NCI-H524 treated with DMSO at 0.1 percent for 48 hours (cell line): ENCODE results near the gene PRKD2.
A peak's percentile ranks its signal among the peaks of the same experiment; 100 is the strongest.

Experiments
- DNase-seq: peaks from one replicate; lab custom pipeline; 2025; lab: John Stamatoyannopoulos, UW

PRKD2 gene

GRCh38 chr19:46704379-46705076 lies 12.4 kb downstream of the PRKD2 start:
- DNase-seq = no peak

- no peak for DNase-seq
These were observed 16.2 kb downstream of the PRKD2 start for GRCh38 chr19:46700704-46701103.

GRCh38 chr19:46698395-46699321 lies 18.3 kb downstream of the PRKD2 start:
- DNase-seq = no peak

GRCh38 chr19:46697204-46697960 lies 19.5 kb downstream of the PRKD2 start:
- no peak for DNase-seq

GRCh38 chr19:46696866-46697203 lies 20.1 kb downstream of the PRKD2 start:
- DNase-seq = no peak

- no peak for DNase-seq
These were observed 20.9 kb downstream of the PRKD2 start for GRCh38 chr19:46696052-46696451.

GRCh38 chr19:46693760-46694159 lies 23.2 kb downstream of the PRKD2 start:
- DNase-seq = no peak

GRCh38 chr19:46692918-46693722 lies 23.8 kb downstream of the PRKD2 start:
- DNase-seq = no peak

GRCh38 chr19:46691948-46692347 lies 25.0 kb downstream of the PRKD2 start:
- DNase-seq = no peak

- no peak for DNase-seq
These were observed 25.8 kb downstream of the PRKD2 start for GRCh38 chr19:46691104-46691503.

- no peak for DNase-seq
These were observed 27.6 kb downstream of the PRKD2 start for GRCh38 chr19:46689358-46689757.

GRCh38 chr19:46687438-46688145 lies 29.3 kb downstream of the PRKD2 start:
- no peak for DNase-seq

- DNase-seq = no peak
These were observed 31.7 kb downstream of the PRKD2 start for GRCh38 chr19:46685189-46685588.

- DNase-seq = no peak
These were observed 38.7 kb downstream of the PRKD2 start for GRCh38 chr19:46678110-46678732.

- DNase-seq = no peak
These were observed 42.3 kb downstream of the PRKD2 start for GRCh38 chr19:46674416-46675178.

GRCh38 chr19:46670813-46671212 lies 46.1 kb downstream of the PRKD2 start:
- no peak for DNase-seq

- DNase-seq = no peak
These were observed 48.3 kb downstream of the PRKD2 start for GRCh38 chr19:46668662-46669061.

GRCh38 chr19:46665072-46665471 lies 51.8 kb downstream of the PRKD2 start:
- DNase-seq = no peak

GRCh38 chr19:46661735-46662592 lies 55.0 kb downstream of the PRKD2 start:
- DNase-seq = peak; percentile 38
